Chondrocyte (in vitro differentiated cells): Measurements from ENCODE around the gene RAP1GAP2. TPM values are rescaled to one million over a fixed set of nuclear protein-coding genes. Genes with fewer than 3 reads are reported as not detected.

Experiments used
- DNase-seq: peaks from one replicate; pipeline ENCODE4 v3.0.0; 2021; ENCODE audit warnings: mixed read lengths, low spot score
- H3K27ac Mint-ChIP-seq: one replicate; pipeline ENCODE4 v1.8.0; 2021; ENCODE audit warnings: mild to moderate bottlenecking, moderate library complexity, mixed read lengths; ENCODE audit not compliant: unreplicated experiment
- H3K27me3 Mint-ChIP-seq: 2 replicates; pipeline ENCODE4 v1.8.0; 2021; ENCODE audit warnings: low read depth, mixed read lengths
- H3K36me3 Mint-ChIP-seq: 2 replicates; pipeline ENCODE4 v1.8.0; 2021; ENCODE audit warnings: low read depth, mixed read lengths
- H3K4me1 Mint-ChIP-seq: 2 replicates; pipeline ENCODE4 v1.8.0; 2021; ENCODE audit warnings: low read depth, mild to moderate bottlenecking, mixed read lengths
- H3K4me3 Mint-ChIP-seq: one replicate; pipeline ENCODE4 v1.8.0; 2021; ENCODE audit warnings: mild to moderate bottlenecking, moderate library complexity, mixed read lengths; ENCODE audit not compliant: unreplicated experiment
- H3K9me3 Mint-ChIP-seq: 2 replicates; pipeline ENCODE4 v1.8.0; 2021; ENCODE audit warnings: low read depth, mixed read lengths
- total RNA-seq: library from RNA; stranded (reverse); gene quantifications from 3 replicates; pipeline ENCODE4 v1.2.1, GENCODE V29; 2021
- TF ChIP-seq, protein P1 (sequence below): fragments of 200-600 bp; sonication (generic); IDR thresholded peaks from 2 replicates; pipeline ENCODE4 v1.5.0; 2021; ENCODE audit warnings: antibody characterized with exemption, mild to moderate bottlenecking, moderate library complexity

RAP1GAP2 gene
- total RNA-seq, 1 donor from 2014 or later: 3.4 TPM

DNA sequence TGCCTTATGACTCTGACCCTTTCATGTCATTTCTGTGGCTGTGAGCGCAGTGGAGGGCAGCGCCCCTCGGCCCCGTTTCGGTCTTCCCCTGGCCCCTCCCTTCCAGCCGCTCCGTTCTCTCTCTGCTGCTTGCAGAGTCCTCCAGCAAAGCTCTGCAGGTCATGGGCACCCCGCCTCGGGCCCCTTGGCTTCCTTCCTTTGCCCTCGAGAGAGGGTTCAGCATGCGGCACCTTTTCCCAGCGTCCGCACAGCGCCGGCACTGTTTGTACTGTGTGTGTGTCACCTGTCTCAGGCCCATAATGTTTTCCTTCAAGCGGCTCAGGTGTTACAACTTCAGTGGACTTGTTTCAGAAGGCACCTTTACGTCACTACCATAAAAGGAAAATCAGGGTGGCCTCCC lies 98.5 kb downstream of the RAP1GAP2 start:
- peaks cover 2% of the 10 kb centered on the region for H3K36me3 Mint-ChIP-seq
- H3K4me1 Mint-ChIP-seq: peaks cover 10% of the 10 kb centered on the region
- no peak overlapping the region for H3K4me3 Mint-ChIP-seq
- no peak for DNase-seq
- no peaks in the 10 kb centered on the region for H3K9me3 Mint-ChIP-seq
- no peak overlapping the region for H3K27ac Mint-ChIP-seq
- TF ChIP-seq, protein P1, sequence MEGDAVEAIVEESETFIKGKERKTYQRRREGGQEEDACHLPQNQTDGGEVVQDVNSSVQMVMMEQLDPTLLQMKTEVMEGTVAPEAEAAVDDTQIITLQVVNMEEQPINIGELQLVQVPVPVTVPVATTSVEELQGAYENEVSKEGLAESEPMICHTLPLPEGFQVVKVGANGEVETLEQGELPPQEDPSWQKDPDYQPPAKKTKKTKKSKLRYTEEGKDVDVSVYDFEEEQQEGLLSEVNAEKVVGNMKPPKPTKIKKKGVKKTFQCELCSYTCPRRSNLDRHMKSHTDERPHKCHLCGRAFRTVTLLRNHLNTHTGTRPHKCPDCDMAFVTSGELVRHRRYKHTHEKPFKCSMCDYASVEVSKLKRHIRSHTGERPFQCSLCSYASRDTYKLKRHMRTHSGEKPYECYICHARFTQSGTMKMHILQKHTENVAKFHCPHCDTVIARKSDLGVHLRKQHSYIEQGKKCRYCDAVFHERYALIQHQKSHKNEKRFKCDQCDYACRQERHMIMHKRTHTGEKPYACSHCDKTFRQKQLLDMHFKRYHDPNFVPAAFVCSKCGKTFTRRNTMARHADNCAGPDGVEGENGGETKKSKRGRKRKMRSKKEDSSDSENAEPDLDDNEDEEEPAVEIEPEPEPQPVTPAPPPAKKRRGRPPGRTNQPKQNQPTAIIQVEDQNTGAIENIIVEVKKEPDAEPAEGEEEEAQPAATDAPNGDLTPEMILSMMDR: no peak
- no peaks in the 10 kb centered on the region for H3K27me3 Mint-ChIP-seq

DNA sequence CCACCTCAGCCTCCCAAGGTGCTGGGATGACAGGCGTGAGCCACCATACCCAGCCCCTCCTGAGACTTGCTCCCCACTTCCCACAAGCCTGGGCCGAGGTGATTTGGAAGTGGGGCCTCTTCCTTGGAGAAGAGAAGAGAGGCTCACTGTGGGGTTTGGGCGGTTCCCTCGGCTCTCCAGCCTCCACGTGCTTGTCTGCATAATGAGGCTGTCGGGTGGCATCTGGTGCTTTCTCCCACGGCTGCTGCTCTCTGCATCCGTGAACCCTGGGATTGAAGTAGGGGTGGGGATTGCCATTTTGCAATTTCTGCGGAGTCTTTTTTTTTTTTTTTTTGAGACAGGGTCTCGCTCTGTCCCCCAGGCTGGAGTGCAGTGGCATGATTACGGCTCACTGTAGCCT lies 101.4 kb downstream of the RAP1GAP2 start:
- Mint-ChIP-seq H3K4me3 (no peak overlapping the region), H3K27me3 (no peaks in the 10 kb centered on the region), H3K36me3 (peaks cover 2% of the 10 kb centered on the region), H3K4me1 (peaks cover 3% of the 10 kb centered on the region), H3K9me3 (no peaks in the 10 kb centered on the region), H3K27ac (no peak overlapping the region)
- DNase-seq: no peak
- TF ChIP-seq, protein P1: no peak

DNA sequence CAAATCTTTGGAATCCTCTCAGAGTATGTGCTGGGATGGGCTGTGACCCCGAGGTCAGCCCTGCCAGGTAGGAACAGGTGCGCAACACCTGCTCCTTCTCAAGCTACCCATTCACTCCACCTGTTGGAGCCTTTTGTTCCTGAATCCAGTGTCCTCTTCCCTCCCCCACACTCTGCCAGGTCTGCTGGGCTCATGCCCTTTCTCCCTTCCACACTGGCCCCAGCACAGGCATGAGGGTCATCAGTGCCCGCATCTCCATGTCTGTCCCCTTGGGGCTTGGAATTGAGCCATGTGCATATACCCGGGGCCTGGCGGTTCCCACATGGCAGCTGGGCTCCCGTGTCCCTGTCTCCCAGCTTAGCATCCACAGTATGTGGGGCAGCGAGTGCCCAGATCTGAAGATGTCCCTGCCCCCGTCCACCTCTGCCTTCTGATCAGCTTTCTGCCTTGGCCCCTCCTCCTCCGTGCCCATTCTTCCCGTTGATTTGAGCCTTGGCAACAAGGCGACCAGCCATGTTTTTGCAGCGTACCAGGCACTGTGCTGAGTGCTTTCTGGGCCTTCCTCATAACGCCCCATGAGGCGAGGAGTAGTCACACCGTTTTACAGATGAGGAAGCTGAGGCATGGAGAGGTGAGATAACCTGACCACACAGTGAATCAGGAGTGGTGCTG lies 102.2 kb downstream of the RAP1GAP2 start:
- DNase-seq: no peak
- TF ChIP-seq, protein P1: no peak
- H3K27me3 Mint-ChIP-seq: peaks cover under 1% of the 10 kb centered on the region
- no peak overlapping the region for H3K4me3 Mint-ChIP-seq
- peaks cover 2% of the 10 kb centered on the region for H3K36me3 Mint-ChIP-seq
- no peaks in the 10 kb centered on the region for H3K9me3 Mint-ChIP-seq
- no peaks in the 10 kb centered on the region for H3K4me1 Mint-ChIP-seq
- H3K27ac Mint-ChIP-seq: no peak overlapping the region

DNA sequence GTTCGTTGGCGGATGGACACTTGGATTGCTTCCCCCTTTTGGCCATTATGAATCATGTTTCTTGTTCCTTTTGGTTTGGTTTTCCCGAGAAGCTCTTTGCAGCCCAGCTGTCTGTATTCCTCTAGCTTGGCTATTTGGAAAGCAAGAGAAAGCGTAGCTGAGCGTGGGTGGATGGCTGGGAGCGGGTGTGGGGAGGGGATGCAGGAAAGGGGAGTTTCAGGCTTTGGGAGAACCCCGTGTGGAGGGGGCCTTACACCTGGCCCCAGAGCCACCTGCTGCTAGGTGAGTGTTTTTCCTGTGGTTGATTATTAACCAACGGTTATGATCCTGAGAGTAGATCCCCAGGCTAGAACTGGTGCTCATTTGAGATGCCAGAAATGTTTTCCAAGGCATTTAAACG lies 103.7 kb downstream of the RAP1GAP2 start:
- H3K4me1 Mint-ChIP-seq: no peaks in the 10 kb centered on the region
- H3K36me3 Mint-ChIP-seq: peaks cover 2% of the 10 kb centered on the region
- H3K9me3 Mint-ChIP-seq: no peaks in the 10 kb centered on the region
- no peak overlapping the region for H3K4me3 Mint-ChIP-seq
- TF ChIP-seq, protein P1: no peak
- H3K27me3 Mint-ChIP-seq: peaks cover 2% of the 10 kb centered on the region
- DNase-seq: no peak
- no peak overlapping the region for H3K27ac Mint-ChIP-seq

DNA sequence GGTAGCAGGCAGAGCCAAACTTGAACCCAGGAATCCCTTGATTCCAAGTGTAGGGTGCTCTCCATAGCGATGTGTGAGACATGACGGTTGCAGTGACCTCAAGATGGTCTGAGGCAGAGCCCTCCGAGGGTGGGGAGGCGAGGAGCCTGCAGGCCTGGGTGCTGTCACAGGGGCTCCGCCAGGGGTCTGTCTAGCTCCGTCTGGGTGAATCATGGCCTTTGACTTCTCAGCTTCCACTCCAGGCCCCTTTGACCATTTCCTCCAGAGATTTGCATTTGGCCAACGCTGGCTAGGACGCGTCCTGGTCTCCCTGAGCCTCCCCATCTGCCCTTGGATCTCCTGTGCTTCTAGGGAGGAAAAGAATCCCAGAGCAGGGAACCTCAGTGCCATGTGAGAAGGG lies 104.6 kb downstream of the RAP1GAP2 start:
- Mint-ChIP-seq H3K27ac (no peak overlapping the region), H3K4me3 (no peak overlapping the region), H3K4me1 (no peaks in the 10 kb centered on the region), H3K36me3 (peaks cover 2% of the 10 kb centered on the region), H3K27me3 (peaks cover 2% of the 10 kb centered on the region), H3K9me3 (no peaks in the 10 kb centered on the region)
- no peak for DNase-seq
- TF ChIP-seq, protein P1: no peak
